HG02885 (cell line): Measurements from ENCODE around the gene ZDHHC14.

ENCODE experiments used
- ATAC-seq: cut with Tn5 transposase; IDR thresholded peaks from one replicate; pipeline ENCODE4 v1.9.1; 2021; ENCODE audit warnings: mild to moderate bottlenecking; ENCODE audit not compliant: unreplicated experiment, poor library complexity

The ZDHHC14 gene

GRCh38 chr6:157436944-157437336 lies 56.0 kb downstream of the ZDHHC14 start:
- no peak for ATAC-seq

GRCh38 chr6:157438611-157439111 lies 57.7 kb downstream of the ZDHHC14 start:
- ATAC-seq = no peak

DNA sequence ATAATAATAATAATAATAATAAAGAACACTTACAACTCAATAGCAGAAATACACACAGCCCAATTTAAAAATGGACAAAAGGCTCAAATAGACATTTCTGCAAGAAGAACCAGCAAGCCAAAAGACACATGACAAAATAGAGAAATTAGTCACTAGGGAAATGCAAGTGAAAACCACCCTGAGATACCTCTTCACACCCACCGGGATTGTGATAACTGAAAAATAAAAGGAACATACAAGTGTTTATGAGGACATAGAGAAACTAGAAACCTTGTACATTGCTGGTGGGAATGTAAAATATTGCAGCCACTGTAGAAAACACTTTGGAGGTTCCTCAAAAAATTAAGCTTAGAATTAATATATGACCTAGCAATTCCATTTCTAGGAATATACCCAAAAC lies 59.2 kb downstream of the ZDHHC14 start:
- no peak for ATAC-seq

GRCh38 chr6:157442291-157442690 lies 61.3 kb downstream of the ZDHHC14 start:
- no peak for ATAC-seq

- peak; percentile 82 for ATAC-seq
Measured at GRCh38 chr6:157443066-157443800, 62.2 kb downstream of the ZDHHC14 start.

GRCh38 chr6:157445277-157446009 lies 64.5 kb downstream of the ZDHHC14 start:
- ATAC-seq = no peak

DNA sequence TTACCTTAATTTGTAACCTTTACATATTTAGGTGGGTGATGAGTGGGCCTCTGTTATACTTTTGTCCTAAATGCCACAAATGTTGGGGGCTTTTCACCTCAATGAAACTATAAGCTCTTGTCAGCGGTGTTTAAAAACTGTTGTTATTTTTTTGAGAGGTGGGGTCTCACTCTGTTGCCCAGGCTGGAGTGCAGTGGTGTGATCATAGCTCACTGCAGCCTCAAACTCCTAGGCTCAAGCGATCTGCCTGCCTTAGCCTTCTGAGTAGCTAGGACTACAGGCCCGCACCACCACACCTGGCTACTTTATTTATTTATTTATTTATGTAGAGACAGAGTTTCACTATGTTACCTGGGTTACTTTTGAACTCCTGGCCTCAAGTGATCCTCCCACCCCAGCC lies 66.7 kb downstream of the ZDHHC14 start:
- no peak for ATAC-seq

DNA sequence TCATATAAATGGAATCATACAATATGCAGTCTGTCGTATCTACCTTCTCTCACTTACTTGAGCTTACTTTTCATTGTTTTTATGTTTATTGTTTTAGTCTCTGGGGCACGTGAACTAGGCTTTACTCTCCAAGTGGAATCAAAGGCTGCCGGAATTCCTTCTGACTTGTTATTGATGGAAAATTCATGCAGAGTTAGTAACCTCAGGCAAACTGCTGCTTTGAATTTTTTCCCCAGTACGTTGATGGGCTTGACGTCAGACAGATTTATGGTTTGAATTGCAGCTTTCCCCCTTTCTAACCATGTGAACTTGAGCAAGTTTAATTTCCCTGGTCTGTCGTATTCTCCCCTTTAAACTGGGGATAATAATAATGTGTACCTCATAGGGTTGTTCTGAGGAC lies 68.6 kb downstream of the ZDHHC14 start:
- no peak for ATAC-seq

DNA sequence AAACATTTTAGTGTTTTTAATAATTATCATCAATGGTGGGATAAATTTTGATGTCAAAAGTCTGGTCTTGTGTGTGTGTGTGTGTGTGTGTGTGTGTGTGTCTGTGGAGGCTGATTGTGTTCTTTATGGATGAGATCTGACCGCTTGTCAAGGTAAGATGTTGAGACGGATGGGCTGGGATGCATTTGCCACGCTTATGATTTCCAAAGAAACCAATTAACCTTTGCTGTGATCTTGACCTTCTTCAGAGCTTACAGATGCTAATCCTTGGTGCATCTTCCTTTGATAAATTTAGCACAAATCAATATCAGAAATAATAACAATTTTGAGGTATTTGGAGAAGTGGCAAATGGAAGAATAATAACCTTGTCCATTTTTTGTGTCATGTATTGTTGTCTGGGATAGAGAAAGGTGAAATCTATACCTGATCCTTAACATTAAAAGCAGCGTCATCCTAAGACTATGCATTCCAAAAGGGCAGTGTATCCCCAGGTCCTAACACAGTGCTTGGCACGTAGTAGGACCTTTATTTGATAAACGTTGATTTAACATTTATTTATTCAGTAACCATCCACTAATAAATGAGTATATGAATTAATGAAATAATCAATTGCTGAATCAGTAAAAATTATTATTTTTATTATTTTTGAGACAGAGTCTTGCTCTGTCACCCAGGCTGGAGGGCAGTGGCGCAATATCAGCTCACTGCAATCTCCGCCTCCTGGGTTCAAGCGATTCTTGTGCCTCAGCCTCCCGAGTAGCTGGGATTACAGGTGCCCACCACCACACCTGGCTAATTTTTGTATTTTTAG lies 70.1 kb downstream of the ZDHHC14 start:
- ATAC-seq = no peak

- ATAC-seq = no peak
Measured at GRCh38 chr6:157452096-157452495, 71.1 kb downstream of the ZDHHC14 start.

DNA sequence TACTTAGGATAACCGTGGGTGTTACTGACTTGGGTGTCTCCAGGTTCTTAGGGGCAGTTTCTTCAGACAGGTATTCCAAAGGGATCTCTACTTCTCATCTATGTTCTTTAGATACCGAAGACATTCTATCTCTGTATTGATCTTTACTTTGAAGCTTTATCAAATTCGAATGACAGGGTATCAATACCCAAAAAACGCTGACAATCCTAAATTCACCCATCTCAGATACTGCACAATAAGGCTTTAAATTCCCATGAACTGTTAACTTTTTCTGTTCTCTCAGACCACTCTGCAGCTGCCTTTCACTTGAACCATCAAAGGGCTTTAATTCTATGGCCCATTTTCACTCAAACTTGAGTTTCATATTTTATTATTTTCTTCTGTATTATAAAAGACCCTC lies 72.1 kb downstream of the ZDHHC14 start:
- no peak for ATAC-seq

DNA sequence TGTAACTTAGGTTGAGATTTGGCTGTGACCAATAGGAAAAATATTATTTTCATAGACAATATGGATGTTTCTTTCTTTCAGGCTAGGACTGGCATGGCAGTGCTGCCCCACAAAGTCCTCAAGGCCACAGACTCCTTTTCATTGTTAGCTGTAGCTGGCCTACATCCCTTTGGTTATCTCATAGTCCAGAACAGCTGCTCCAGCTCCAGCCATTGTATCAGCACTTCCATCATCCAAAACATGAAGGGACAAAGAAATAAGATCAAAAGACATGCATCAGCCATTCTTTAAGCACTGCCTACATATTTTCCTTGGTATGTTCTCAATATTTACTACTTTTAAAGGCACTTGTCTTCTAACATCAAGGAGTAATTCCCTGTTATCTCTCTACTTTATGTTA lies 73.0 kb downstream of the ZDHHC14 start:
- ATAC-seq = no peak

GRCh38 chr6:157454762-157455714 lies 74.0 kb downstream of the ZDHHC14 start:
- ATAC-seq = no peak

DNA sequence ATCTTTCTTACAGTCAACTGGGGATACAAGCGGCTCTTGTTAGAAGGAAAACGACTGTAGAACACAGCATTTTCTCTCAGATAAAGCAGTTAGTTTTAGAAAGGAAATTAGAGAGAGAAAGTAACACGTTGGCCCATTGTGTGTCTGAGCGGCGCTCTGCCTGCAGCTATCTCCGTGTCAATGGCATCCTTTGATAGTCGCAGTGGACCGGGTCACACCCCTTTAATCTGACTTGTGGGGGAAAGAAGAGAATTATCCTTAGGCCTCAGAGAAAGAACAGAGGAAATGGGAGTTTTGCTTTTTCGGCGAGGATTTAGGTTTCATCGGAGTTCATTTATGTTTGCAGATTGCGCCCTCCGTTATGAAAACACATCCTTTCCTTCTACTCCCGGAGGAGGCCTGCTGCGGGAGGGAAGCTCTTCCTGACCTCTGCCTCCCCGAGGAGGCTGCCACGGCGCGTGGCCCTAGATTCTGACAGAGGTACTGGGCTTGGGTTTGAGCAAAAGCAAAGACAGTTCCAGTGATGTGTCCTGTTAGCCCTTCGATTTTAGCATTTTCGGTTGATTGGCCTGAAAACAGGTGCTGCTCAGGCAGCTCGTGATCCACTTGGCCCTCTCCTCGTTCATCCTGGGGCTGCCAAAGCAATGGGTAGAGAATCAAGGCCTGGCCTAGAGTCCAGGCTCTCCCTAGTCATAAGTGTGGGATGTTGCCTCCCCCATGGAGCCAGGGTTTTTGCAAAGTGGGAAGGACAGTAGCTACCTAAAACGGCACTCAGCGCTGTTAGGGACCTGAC lies 74.9 kb downstream of the ZDHHC14 start:
- ATAC-seq = no peak

DNA sequence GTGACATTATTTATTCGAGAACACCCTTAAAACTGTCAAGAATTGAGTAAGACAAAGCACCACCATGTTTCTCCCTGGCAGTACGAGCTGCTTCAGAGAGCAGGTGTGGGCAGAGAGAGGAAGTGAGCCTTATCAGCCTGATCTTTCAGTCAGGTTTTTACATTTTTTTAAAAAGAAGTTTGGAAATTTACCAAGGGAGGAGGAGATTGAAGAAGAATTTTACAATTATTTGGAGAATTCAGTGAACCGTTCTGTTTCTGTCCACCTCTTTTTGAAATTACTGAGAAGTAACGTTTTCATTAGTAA lies 75.5 kb downstream of the ZDHHC14 start:
- ATAC-seq = no peak

DNA sequence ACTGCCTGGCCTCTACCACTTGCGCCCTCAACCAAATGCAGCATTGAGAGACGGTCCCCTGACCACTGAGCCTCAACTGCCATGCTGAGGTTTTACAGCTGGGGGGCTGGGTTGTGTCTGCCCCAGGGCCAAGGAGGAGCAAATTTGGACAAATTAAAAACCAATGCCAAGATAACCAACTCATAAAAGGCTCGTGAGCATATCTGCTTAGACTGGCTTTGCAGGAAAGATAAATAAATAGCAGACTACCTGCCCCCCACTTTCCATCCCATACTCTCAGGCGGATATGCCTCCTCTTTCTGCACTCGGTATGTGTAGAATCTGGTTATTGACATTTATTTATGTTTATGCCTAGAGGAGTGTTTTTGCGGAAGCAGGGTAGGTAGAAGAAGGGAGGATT lies 76.8 kb downstream of the ZDHHC14 start:
- ATAC-seq = no peak

GRCh38 chr6:157459327-157459726 lies 78.3 kb downstream of the ZDHHC14 start:
- ATAC-seq = no peak

DNA sequence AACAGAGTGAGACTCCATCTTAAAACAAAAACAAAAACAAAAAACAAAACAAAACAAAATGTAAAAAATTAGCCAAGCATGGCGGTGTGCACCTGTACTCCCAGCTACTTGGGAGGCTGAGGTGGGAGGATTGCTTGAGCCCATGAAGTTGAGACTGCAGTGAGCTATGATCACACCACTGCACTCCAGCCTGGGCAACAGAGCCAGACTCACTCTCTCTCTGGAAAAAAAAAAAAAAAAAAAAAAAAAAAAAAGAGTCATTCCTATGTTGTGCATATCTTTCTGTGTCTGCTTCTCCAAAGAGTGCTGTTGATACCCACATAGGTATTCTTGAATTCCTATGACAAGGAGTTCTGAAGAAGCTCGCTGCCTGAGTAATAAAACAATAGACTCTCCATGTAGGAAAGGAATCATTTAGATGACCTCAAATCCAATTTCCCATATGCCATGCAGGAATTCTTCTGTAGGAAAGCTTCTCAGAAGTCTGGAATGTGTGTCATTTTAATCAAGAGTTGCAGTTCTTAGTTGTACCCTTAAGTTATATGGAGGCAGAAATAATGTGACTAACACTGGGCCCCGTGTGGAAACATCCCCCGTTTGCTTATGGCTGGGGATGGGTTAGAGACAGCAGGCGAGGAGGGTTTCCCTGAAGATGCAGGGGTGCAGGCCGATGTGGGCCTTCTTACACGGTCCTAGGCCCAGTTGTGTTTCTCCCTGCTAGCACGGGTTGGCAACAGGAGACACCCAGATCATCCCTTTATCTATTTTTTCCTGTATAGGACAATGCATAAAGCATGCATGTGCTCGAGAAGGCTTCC lies 79.4 kb downstream of the ZDHHC14 start:
- ATAC-seq = peak; percentile 13
